Endothelial cell of umbilical vein (primary cell): Measurements from ENCODE around the gene DTD2. TPM values are rescaled to one million over a fixed set of nuclear protein-coding genes. Genes with fewer than 3 reads are reported as not detected.

Experiments
- BruUV-seq: library from RNA; stranded (reverse); fragments of 400-500 nt; replicated peaks from 2 replicates; lab custom pipeline; 2021; lab: Mats Ljungman, UMichigan
- CTCF ChIA-PET: fragments of 300-600, 350-600 bp; sonication (Branson Sonifier 250); formaldehyde crosslinking; loops from one replicate; lab custom pipeline; 2021; ENCODE audit warnings: antibody characterized with exemption, inconsistent platforms; lab: Charles Lee
- POLR2A ChIA-PET: fragments of 300-600, 350-600 bp; sonication (Branson Sonifier 250); formaldehyde crosslinking; loops from one replicate; lab custom pipeline; 2021; ENCODE audit warnings: antibody characterized with exemption, inconsistent platforms; lab: Charles Lee
- DNase-seq: peaks from one replicate; pipeline ENCODE4 v3.0.0-alpha.2; 2011; ENCODE audit warnings: low read depth, low spot score
- FAIRE-seq: peaks from 2 replicates; lab custom pipeline; 2011; peaks lifted over from hg19 to GRCh38; lab: Jason Lieb, UNC
- H2AFZ ChIP-seq: 2 replicates; pipeline ENCODE4 v1.6.0; 2012; ENCODE audit warnings: low read depth, low read length, control low read depth, inconsistent platforms
- H3K27ac ChIP-seq: 2 replicates; pipeline ENCODE4 v1.5.1; 2011; ENCODE audit warnings: low read depth, mild to moderate bottlenecking, control low read depth, low read length, moderate library complexity; ENCODE audit not compliant: insufficient read depth
- H3K27me3 ChIP-seq, 2 experiments: 2 replicates each; pipeline versions ENCODE4 v1.6.0 to v1.6.1; 2011; ENCODE audit warnings: low read length in 2 of 2, mixed read lengths in 1 of 2; ENCODE audit not compliant: control insufficient read depth in 2 of 2, insufficient read depth in 2 of 2
- H3K36me3 ChIP-seq, 2 experiments: 2 replicates in 1 of 2; 3 replicates in 1 of 2; pipeline ENCODE4 v1.5.1; 2011; ENCODE audit warnings: low read length in 2 of 2, mild to moderate bottlenecking in 1 of 2, moderate library complexity in 1 of 2; ENCODE audit not compliant: control insufficient read depth in 2 of 2, insufficient read depth in 2 of 2; ENCODE audit errors: extremely low read depth in 1 of 2
- H3K4me1 ChIP-seq: 3 replicates; pipeline ENCODE4 v1.5.1; 2011; ENCODE audit warnings: mild to moderate bottlenecking, low read length; ENCODE audit not compliant: control insufficient read depth, insufficient read depth; ENCODE audit errors: extremely low read depth
- H3K4me2 ChIP-seq: 2 replicates; pipeline ENCODE4 v1.6.1; 2011; ENCODE audit warnings: low read length, control low read depth, mixed read lengths; ENCODE audit not compliant: insufficient read depth
- H3K4me3 ChIP-seq, 3 experiments: fragments of 200-600 bp in 1 of 3; sonication (generic), shearing (Covaris generic) in 1 of 3; replicated peaks in 1 of 3; 2 replicates each; pipeline ENCODE4 v1.5.1; 2011 to 2016; ENCODE audit warnings: control low read depth in 3 of 3, low read length in 3 of 3, mild to moderate bottlenecking in 2 of 3, inconsistent platforms in 1 of 3, low read depth in 1 of 3, moderate library complexity in 1 of 3; ENCODE audit not compliant: insufficient read depth in 1 of 3
- H3K79me2 ChIP-seq: 2 replicates; pipeline ENCODE4 v1.6.0; 2012; ENCODE audit warnings: low read length, inconsistent platforms; ENCODE audit not compliant: control insufficient read depth, insufficient read depth
- H3K9ac ChIP-seq: replicated peaks from 2 replicates; pipeline ENCODE3; 2011; ENCODE audit warnings: low read length, control low read depth; ENCODE audit not compliant: insufficient read depth; ENCODE audit errors: extremely low read depth
- H3K9me1 ChIP-seq: replicated peaks from 3 replicates; pipeline ENCODE4 v1.6.0; 2011; ENCODE audit warnings: mild to moderate bottlenecking, low read length; ENCODE audit not compliant: control insufficient read depth, insufficient read depth; ENCODE audit errors: extremely low read depth
- H3K9me3 ChIP-seq: replicated peaks from 2 replicates; pipeline ENCODE4 v1.5.1; 2012; ENCODE audit warnings: low read length, inconsistent platforms; ENCODE audit not compliant: control insufficient read depth, insufficient read depth
- H4K20me1 ChIP-seq: replicated peaks from 2 replicates; pipeline ENCODE3; 2011; ENCODE audit warnings: mild to moderate bottlenecking, low read length; ENCODE audit not compliant: control insufficient read depth, insufficient read depth; ENCODE audit errors: extremely low read depth
- EZH2 ChIP-seq: IDR thresholded peaks from 2 replicates; pipeline ENCODE4 v1.6.1; 2012; ENCODE audit warnings: borderline replicate concordance, low read depth, mild to moderate bottlenecking, moderate library complexity, low read length, inconsistent platforms; ENCODE audit not compliant: severe bottlenecking
- FOS ChIP-seq: IDR thresholded peaks from 2 replicates; pipeline ENCODE4 v1.6.1; 2011; ENCODE audit warnings: mild to moderate bottlenecking, low read length, moderate library complexity, borderline replicate concordance; ENCODE audit not compliant: insufficient read depth
- GATA2 ChIP-seq: IDR thresholded peaks from 2 replicates; pipeline ENCODE4 v1.7.0; 2011; ENCODE audit warnings: low read depth, mild to moderate bottlenecking, moderate library complexity, mixed read lengths, low read length; ENCODE audit not compliant: insufficient read length, insufficient read depth
- JUN ChIP-seq: IDR thresholded peaks from 2 replicates; pipeline ENCODE4 v1.6.1; 2011; ENCODE audit warnings: borderline replicate concordance, low read depth; ENCODE audit not compliant: insufficient read length, insufficient read depth
- MYC ChIP-seq: IDR thresholded peaks from one replicate; pipeline ENCODE4 v1.6.1; 2011; ENCODE audit warnings: mild to moderate bottlenecking, low read depth, low read length
- POLR2A ChIP-seq: IDR thresholded peaks from 2 replicates; pipeline ENCODE4 v1.6.1; 2012; ENCODE audit warnings: low read depth, mild to moderate bottlenecking, control low read depth, low read length
- POLR2AphosphoS5 ChIP-seq: IDR thresholded peaks from 2 replicates; pipeline ENCODE4 v1.6.1; 2012; ENCODE audit warnings: low read depth, mild to moderate bottlenecking, control low read depth, low read length, moderate library complexity; ENCODE audit not compliant: insufficient read depth
- dilution Hi-C: fragments of 300-500 bp; cut with MboI; formaldehyde crosslinking; loops from one replicate; pipeline ENCODE4 v1.15.0; 2019; ENCODE audit warnings: low sequenced_read_pairs; ENCODE audit not compliant: extremely low pct_ligation_motif_present
- intact Hi-C: fragments of 100-400 bp; cut with micrococcal nuclease; formaldehyde crosslinking; loops from one replicate; pipeline ENCODE4 v1.10.0; 2022
- polyA plus RNA-seq, 4 experiments: library from polyadenylated mRNA; depleted of rRNA in 3 of 4; stranded (reverse) in 3 of 4; unstranded in 1 of 4; fragments of >200 nt; gene quantifications; 2 replicates each; pipeline versions ENCODE4 v1.2.1 to v1.2.3, GENCODE V29; 2011 to 2012; ENCODE audit warnings: missing spikeins in 1 of 4
- total RNA-seq: library from RNA; stranded (reverse); gene quantifications from 2 replicates; pipeline ENCODE4 v1.2.3, GENCODE V29; 2021
- TF ChIP-seq, protein P1 (sequence below), 2 donors: IDR thresholded peaks; 1 replicate in 1 of 2; 2 replicates in 1 of 2; pipeline ENCODE4 v1.5.1; 2011; ENCODE audit warnings: low read length in 2 of 2, mild to moderate bottlenecking in 2 of 2, moderate library complexity in 2 of 2, control low read depth in 1 of 2, inconsistent platforms in 1 of 2, low read depth in 1 of 2; ENCODE audit not compliant: insufficient read depth in 1 of 2; ENCODE audit errors: extremely low read depth in 1 of 2
- TF ChIP-seq, protein P2 (sequence below): IDR thresholded peaks from 2 replicates; pipeline ENCODE4 v1.6.1; 2011; ENCODE audit not compliant: insufficient read depth, insufficient read length

The DTD2 gene
- total and polyA plus RNA-seq, 2 donors (not counting 3 experiments of a cell fraction or from before 2014, with no cell fraction given), result 9.2 to 14.4 TPM

DNA sequence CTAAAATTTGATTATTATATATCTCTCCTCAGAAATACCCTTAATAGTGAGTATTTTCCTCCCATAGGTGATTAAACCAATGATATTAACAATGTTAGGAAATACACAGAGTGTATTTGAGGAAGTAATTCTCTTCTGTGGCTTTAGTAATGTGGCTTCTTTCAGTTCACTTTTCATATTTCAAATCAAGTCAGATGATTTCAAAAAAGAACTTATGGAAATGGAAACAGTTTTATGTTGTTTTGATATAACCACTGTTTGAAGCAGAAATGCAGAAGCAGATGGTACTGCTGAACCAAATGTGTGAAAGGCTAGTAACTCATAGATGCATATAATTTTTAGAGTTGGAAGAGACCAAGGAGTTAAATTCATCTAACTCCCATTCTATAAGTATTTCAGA is 32.4 kb upstream of the DTD2 start:
- no peak overlapping the region for H3K9ac ChIP-seq
- no peaks in the 10 kb centered on the region for H3K9me1 ChIP-seq
- no peaks in the 10 kb centered on the region for H4K20me1 ChIP-seq
- H3K36me3 ChIP-seq, result no peaks in the 10 kb centered on the region
- BruUV-seq, result no TSS peak
- H3K4me1 ChIP-seq, result no peaks in the 10 kb centered on the region
- no peak overlapping the region for H2AFZ ChIP-seq
- no peaks in the 10 kb centered on the region for H3K27me3 ChIP-seq
- DNase-seq, result no peak
- no peak overlapping the region for H3K4me2 ChIP-seq
- dilution Hi-C loops, result no loop called here
- no peak overlapping the region for H3K4me3 ChIP-seq
- TF ChIP-seq EZH2 (no peak), JUN (no peak), POLR2A (no peak)
- TF ChIP-seq, protein P1, sequence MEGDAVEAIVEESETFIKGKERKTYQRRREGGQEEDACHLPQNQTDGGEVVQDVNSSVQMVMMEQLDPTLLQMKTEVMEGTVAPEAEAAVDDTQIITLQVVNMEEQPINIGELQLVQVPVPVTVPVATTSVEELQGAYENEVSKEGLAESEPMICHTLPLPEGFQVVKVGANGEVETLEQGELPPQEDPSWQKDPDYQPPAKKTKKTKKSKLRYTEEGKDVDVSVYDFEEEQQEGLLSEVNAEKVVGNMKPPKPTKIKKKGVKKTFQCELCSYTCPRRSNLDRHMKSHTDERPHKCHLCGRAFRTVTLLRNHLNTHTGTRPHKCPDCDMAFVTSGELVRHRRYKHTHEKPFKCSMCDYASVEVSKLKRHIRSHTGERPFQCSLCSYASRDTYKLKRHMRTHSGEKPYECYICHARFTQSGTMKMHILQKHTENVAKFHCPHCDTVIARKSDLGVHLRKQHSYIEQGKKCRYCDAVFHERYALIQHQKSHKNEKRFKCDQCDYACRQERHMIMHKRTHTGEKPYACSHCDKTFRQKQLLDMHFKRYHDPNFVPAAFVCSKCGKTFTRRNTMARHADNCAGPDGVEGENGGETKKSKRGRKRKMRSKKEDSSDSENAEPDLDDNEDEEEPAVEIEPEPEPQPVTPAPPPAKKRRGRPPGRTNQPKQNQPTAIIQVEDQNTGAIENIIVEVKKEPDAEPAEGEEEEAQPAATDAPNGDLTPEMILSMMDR (IDR thresholded peaks at IDR 0.05; ENCODE audit: extremely low read depth in 1 of 2, insufficient read depth in 1 of 2, low read depth in 1 of 2, low read length in 2 of 2), result no peak
- intact Hi-C loops, result no loop called here
- POLR2A ChIA-PET, result no interaction called here
- FAIRE-seq, result no peak
- H3K27ac ChIP-seq, result no peak overlapping the region
- CTCF ChIA-PET, result no interaction called here
- H3K9me3 ChIP-seq, result no peaks in the 10 kb centered on the region
- no peaks in the 10 kb centered on the region for H3K79me2 ChIP-seq

DNA sequence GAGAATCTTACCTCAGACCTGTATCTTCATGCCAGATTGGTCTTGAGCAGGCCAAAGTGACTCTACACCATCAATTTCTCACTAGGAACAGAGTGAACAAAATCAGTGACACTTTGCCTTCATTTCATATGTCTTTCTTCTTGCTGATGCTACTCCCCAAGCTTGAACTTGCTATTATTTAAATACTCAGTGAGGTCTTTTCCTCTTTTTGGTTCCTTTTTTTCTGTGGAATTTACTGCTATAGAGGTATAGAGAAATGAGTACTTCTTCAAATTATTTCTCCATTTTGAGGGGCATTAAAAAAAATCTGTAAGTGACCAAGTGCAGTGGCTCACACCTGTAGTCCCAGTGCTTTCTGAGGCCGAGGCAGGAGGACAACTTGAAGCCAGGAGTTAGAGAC is 30.6 kb upstream of the DTD2 start, which contains the start of gene GPR33:
TSS of gene GPR33 (minus strand) at position 154 of the 400 bp plus-strand sequence. CDS start 4,074 bp downstream, outside the sequence.
- no TSS peak for BruUV-seq
- H4K20me1 ChIP-seq, result no peaks in the 10 kb centered on the region
- H3K9me1 ChIP-seq, result no peaks in the 10 kb centered on the region
- H3K36me3 ChIP-seq, result no peaks in the 10 kb centered on the region
- H2AFZ ChIP-seq, result no peak within 1 kb of the TSS
- CTCF ChIA-PET, result interaction anchor here (0.9 to 1.2 kb wide), 3 partner anchors 22 to 767 kb away, joined by 3 to 5 read pairs (median 3); no protein-coding TSS in a partner anchor
- TF ChIP-seq, protein P1 (IDR thresholded peaks at IDR 0.05; ENCODE audit: extremely low read depth in 1 of 2, insufficient read depth in 1 of 2, low read depth in 1 of 2, low read length in 2 of 2), result no peak
- TF ChIP-seq GATA2, result no peak
- no peak for TF ChIP-seq POLR2AphosphoS5
- TF ChIP-seq FOS, result no peak
- no peak for TF ChIP-seq JUN
- no peak for TF ChIP-seq POLR2A
- no peak for TF ChIP-seq MYC
- TF ChIP-seq EZH2, result no peak
- TF ChIP-seq, protein P2, sequence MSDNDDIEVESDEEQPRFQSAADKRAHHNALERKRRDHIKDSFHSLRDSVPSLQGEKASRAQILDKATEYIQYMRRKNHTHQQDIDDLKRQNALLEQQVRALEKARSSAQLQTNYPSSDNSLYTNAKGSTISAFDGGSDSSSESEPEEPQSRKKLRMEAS, result no peak
- intact Hi-C loops (no loop called here), dilution Hi-C loops (no loop called here)
- H3K4me2 ChIP-seq, result no peak within 1 kb of the TSS
- no peaks in the 10 kb centered on the region for H3K27me3 ChIP-seq
- H3K4me3 ChIP-seq, result no peak within 1 kb of the TSS
- H3K79me2 ChIP-seq, result no peaks in the 10 kb centered on the region
- POLR2A ChIA-PET, result no interaction called here
- H3K27ac ChIP-seq, result no peak within 1 kb of the TSS
- no peaks in the 10 kb centered on the region for H3K4me1 ChIP-seq
- H3K9ac ChIP-seq, result no peak within 1 kb of the TSS
- no peak for FAIRE-seq
- H3K9me3 ChIP-seq, result no peaks in the 10 kb centered on the region
- no peak for DNase-seq
